ENCODE results near the gene PACSIN1.

PACSIN1 gene

GRCh38 chr6:34517966-34518365, 52.1 kb downstream of the PACSIN1 start:
- no peak for DNase-seq (ENCODE audit: low read depth)
- TF ChIP-seq CTCF (IDR thresholded peaks at IDR 0.05; ENCODE audit: low read depth, low read length, missing control alignments): no peak
- H3K4me3 ChIP-seq (ENCODE audit: low read depth, low read length): no peak overlapping the region

DNA sequence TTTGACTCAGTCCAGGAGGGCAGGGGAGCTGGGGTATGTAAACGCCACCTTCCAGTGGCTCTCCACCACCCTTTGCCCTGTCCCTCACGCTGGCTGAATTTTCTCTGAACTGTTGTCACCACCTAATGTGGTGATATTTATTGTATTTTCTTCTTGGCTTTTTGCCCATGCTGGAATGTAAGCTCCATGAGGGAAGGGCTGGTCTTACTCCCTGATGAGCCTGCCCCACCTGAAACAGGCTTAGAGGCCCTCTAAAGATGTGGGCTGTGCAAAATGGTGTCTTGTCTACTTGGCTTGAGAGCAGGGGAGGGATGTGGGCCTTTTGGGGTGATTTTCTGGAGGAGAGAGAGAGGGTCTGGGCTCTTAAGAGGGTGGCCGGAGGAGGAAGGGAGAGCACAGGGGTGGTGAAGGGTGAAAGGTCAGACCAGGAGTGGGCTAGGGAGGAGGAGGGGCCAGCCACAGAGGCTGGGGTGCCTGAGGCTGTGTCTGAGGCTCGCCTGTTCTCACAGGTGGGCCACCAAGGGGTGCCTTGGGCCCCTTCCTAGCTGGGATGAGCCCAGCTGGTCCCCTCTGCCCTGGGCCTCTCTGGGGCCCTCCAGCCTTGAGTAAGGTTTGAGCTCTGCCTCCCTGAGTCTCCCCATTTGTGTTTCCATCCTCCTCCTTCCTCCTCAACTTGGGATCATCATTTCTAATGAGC, 52.9 kb downstream of the PACSIN1 start:
- no peak for DNase-seq (ENCODE audit: low read depth)
- TF ChIP-seq CTCF (IDR thresholded peaks at IDR 0.05; ENCODE audit: low read depth, low read length, missing control alignments): no peak
- no peak overlapping the region for H3K4me3 ChIP-seq (ENCODE audit: low read depth, low read length)

DNA sequence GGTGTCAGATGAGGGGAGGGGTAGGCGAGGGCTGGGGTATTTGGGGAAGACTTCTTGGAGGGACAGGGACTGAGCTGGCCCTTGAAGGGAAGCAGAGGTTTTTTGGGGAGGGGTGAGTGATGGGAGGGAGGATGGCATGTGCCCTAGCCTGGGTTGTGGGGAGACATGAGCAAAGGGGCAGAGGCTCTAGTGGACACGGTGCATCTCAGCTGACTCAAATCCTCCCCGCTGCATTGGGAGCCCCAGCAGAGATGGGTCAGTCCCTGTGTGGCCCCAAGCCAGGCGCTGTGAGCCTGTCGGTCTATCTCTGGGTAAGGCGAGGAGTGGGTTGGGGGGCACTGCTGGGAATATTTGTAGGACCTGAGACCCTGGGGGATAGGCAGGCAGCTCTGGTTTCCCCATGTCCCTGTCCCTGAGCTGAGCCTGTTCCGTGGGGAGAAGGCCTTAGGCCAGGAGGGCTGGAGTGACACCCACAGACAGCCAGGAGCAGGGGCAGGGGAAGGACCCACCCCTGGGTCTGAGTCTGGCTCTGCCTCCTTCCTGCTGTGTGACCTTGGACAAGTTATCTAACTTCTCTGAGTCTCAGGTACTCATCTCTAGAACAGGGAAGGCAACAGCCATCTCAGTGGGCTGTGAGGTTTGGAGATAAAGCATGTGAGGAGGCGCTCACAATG, 54.2 kb downstream of the PACSIN1 start:
- TF ChIP-seq CTCF (IDR thresholded peaks at IDR 0.05; ENCODE audit: low read depth, low read length, missing control alignments): no peak
- no peak for DNase-seq (ENCODE audit: low read depth)
- H3K4me3 ChIP-seq (ENCODE audit: low read depth, low read length): no peak overlapping the region

- H3K4me3 ChIP-seq (ENCODE audit: low read depth, low read length): no peak overlapping the region
- no peak for TF ChIP-seq CTCF (IDR thresholded peaks at IDR 0.05; ENCODE audit: low read depth, low read length, missing control alignments)
- no peak for DNase-seq (ENCODE audit: low read depth)
These were observed 55.0 kb downstream of the PACSIN1 start for GRCh38 chr6:34520645-34521462.

GRCh38 chr6:34521463-34522285, 55.8 kb downstream of the PACSIN1 start:
- H3K4me3 ChIP-seq (ENCODE audit: low read depth, low read length): no peak overlapping the region
- no peak for DNase-seq (ENCODE audit: low read depth)
- no peak for TF ChIP-seq CTCF (IDR thresholded peaks at IDR 0.05; ENCODE audit: low read depth, low read length, missing control alignments)

- H3K4me3 ChIP-seq (ENCODE audit: low read depth, low read length): no peak overlapping the region
- no peak for TF ChIP-seq CTCF (IDR thresholded peaks at IDR 0.05; ENCODE audit: low read depth, low read length, missing control alignments)
- no peak for DNase-seq (ENCODE audit: low read depth)
These were observed 56.9 kb downstream of the PACSIN1 start for GRCh38 chr6:34522761-34523160.

All from GM12864 (cell line).